Brain microvascular endothelial cell (primary cell): Measurements from ENCODE around the gene KCND3.

Experiments
- DNase-seq: peaks from one replicate; pipeline ENCODE4 v3.0.0-alpha.2; 2020
- H3K27ac ChIP-seq: fragments of 250-450 bp; sonication (Bioruptor Pico); 2 replicates; pipeline ENCODE4 v1.5.1; 2020; ENCODE audit warnings: mild to moderate bottlenecking, moderate library complexity
- H3K27me3 ChIP-seq: fragments of 250-450 bp; sonication (Bioruptor Pico); replicated peaks from 2 replicates; pipeline ENCODE4 v1.5.1; 2020; ENCODE audit warnings: mild to moderate bottlenecking
- H3K36me3 ChIP-seq: fragments of 250-450 bp; sonication (Bioruptor Pico); replicated peaks from 2 replicates; pipeline ENCODE4 v1.5.1; 2020; ENCODE audit warnings: mild to moderate bottlenecking
- H3K4me3 ChIP-seq: 2 replicates; pipeline ENCODE4 v1.5.1; 2011; ENCODE audit warnings: low read depth, mild to moderate bottlenecking, control low read depth, low read length, moderate library complexity
- in situ Hi-C: cut with HindIII; loops from 2 replicates; pipeline ENCODE4 v1.10.0; 2017; ENCODE audit warnings: low sequenced_read_pairs, low pct_ligation_motif_present
- TF ChIP-seq, protein P1 (sequence below): IDR thresholded peaks from 2 replicates; pipeline ENCODE4 v1.5.1; 2011; ENCODE audit warnings: low read depth, mild to moderate bottlenecking, moderate library complexity, low read length, control low read depth, inconsistent platforms; ENCODE audit errors: missing control alignments

KCND3 gene

DNA sequence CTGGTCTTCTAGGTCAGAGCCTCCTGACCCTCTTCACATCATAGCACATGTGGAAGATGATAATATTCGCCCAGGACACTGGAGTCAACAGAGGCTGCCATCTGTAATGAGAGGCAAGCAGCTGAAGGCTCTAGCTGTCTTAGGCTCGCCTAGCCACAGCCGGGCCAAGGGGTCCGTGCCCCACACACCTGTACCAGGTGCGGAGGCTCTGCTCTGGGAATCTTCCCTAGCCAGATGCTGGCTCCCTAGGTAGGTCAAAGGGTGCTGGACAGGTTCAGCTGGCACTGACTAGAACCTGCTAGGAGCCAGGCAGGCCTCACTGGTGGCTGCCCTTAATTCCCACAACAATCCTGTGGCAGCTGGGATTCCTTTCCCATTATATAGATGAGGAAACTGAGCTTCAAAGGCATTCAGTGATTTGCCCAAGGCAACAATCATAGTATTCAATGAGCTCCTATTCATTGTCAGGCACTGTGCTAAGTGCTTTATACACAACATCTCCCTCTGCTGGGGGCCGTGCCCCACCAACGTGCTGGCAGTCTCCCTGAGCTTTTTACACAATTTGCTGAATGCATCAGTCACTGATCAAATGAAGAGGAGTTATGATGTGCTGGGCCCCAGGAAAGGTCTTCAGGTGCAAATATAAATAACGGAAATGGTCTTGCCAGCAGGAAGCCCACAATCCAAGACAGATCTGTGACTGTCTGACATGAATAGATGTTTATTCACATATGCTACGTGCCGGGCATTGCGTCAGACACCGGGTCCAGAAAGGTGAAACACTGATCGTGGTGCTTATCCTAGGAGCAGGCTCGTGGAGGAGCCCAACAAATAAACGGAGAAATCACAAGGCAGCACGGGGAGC is 175.8 kb downstream of the KCND3 start:
- TF ChIP-seq, protein P1, sequence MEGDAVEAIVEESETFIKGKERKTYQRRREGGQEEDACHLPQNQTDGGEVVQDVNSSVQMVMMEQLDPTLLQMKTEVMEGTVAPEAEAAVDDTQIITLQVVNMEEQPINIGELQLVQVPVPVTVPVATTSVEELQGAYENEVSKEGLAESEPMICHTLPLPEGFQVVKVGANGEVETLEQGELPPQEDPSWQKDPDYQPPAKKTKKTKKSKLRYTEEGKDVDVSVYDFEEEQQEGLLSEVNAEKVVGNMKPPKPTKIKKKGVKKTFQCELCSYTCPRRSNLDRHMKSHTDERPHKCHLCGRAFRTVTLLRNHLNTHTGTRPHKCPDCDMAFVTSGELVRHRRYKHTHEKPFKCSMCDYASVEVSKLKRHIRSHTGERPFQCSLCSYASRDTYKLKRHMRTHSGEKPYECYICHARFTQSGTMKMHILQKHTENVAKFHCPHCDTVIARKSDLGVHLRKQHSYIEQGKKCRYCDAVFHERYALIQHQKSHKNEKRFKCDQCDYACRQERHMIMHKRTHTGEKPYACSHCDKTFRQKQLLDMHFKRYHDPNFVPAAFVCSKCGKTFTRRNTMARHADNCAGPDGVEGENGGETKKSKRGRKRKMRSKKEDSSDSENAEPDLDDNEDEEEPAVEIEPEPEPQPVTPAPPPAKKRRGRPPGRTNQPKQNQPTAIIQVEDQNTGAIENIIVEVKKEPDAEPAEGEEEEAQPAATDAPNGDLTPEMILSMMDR: peak; percentile 23
- DNase-seq: no peak
- in situ Hi-C loops: no loop called here

DNA sequence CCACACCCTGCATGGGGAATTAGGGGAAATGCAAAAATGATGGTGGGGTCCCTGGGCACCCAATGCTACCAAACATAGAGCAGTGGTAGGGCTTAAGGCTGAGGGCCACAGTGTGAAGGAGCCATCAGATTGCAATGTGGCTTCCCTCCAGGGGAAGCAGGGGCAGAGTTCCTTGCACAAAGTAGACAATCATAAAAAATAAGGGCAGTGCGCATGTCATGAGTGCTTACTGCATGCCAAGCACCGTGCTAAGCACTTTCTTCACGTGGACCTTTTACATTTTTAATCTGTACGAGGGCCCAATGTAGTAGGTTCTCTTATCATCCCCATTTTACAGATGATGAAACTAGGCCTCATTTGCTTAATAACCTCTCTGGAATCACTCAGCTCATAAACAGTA is 177.2 kb downstream of the KCND3 start:
- Histone ChIP-seq H3K4me3 (no peak overlapping the region), H3K27ac (no peak overlapping the region), H3K27me3 (no peaks in the 10 kb centered on the region), H3K36me3 (no peaks in the 10 kb centered on the region)
- no peak for DNase-seq
- TF ChIP-seq, protein P1: no peak
- in situ Hi-C loops: no loop called here

More for the DNA sequence above, 175.8 kb downstream of the KCND3 start:
- Histone ChIP-seq H3K27ac (no peak overlapping the region), H3K4me3 (no peak overlapping the region), H3K36me3 (no peaks in the 10 kb centered on the region), H3K27me3 (no peaks in the 10 kb centered on the region)

GRCh38 chr1:111811891-111812290 is 177.6 kb downstream of the KCND3 start:
- in situ Hi-C loops: no loop called here
- Histone ChIP-seq H3K27me3 (no peaks in the 10 kb centered on the region), H3K4me3 (no peak overlapping the region), H3K36me3 (no peaks in the 10 kb centered on the region), H3K27ac (no peak overlapping the region)
- DNase-seq: no peak
- TF ChIP-seq, protein P1: no peak

GRCh38 chr1:111805251-111805650 is 184.2 kb downstream of the KCND3 start:
- no peak overlapping the region for H3K27ac ChIP-seq
- TF ChIP-seq, protein P1: no peak
- in situ Hi-C loops: no loop called here
- H3K36me3 ChIP-seq: no peaks in the 10 kb centered on the region
- no peaks in the 10 kb centered on the region for H3K27me3 ChIP-seq
- H3K4me3 ChIP-seq: no peak overlapping the region
- DNase-seq: no peak

- no peak overlapping the region for H3K4me3 ChIP-seq
- TF ChIP-seq, protein P1: no peak
- DNase-seq: no peak
- H3K27me3 ChIP-seq: no peaks in the 10 kb centered on the region
- in situ Hi-C loops: no loop called here
- H3K27ac ChIP-seq: no peak overlapping the region
- H3K36me3 ChIP-seq: no peaks in the 10 kb centered on the region
These were observed 184.7 kb downstream of the KCND3 start for GRCh38 chr1:111804776-111805175.
